Cardiac septum (tissue), 1 donor: ENCODE measurements around the gene TMEFF1. TPM values are rescaled to one million over a fixed set of nuclear protein-coding genes. Genes with fewer than 3 reads are reported as not detected.
A peak's percentile ranks its signal among the peaks of the same experiment; 100 is the strongest.

Experiments
- DNase-seq: peaks from one replicate; pipeline ENCODE4 v3.0.0-alpha.2; 2020; ENCODE audit warnings: low spot score
- intact Hi-C: fragments of 100-400 bp; cut with DNase I; formaldehyde crosslinking; loops from one replicate; pipeline ENCODE4 v1.14.0; 2022
- total RNA-seq: library from RNA; stranded (reverse); fragmentation: NEBNext Ultra II Directional; extraction: Animal tissue kit (Norgen Biotek cat#: 25700); gene quantifications from one replicate; pipeline ENCODE4 v1.2.1, GENCODE V29; 2021
- donor health status: DM: no; HTN: no; CAD: no.

TMEFF1 gene
- total RNA-seq, 1 donor from 2014 or later: 0.46 TPM

- intact Hi-C loops: loop anchor here (10.0 kb wide), 2 partner anchors 266 to 1426 kb away; no protein-coding TSS in a partner anchor
- DNase-seq: no peak
These were observed 118.2 kb downstream of the TMEFF1 start for GRCh38 chr9:100591139-100591538.

GRCh38 chr9:100591639-100592412 is 118.9 kb downstream of the TMEFF1 start:
- intact Hi-C loops: loop anchor here (2.0 to 10.0 kb wide), 3 partner anchors 87 to 1427 kb away; no protein-coding TSS in a partner anchor
- no peak for DNase-seq

GRCh38 chr9:100595391-100596199 is 122.6 kb downstream of the TMEFF1 start:
- intact Hi-C loops: loop anchor here (5.0 to 10.0 kb wide), 5 partner anchors 148 to 1431 kb away; partner anchors contain the start of genes MSANTD3 and TEX10

GRCh38 chr9:100597236-100597635 is 124.3 kb downstream of the TMEFF1 start:
- intact Hi-C loops: loop anchor here (5.0 to 10.0 kb wide), 5 partner anchors 150 to 1432 kb away; partner anchors contain the start of genes MSANTD3 and TEX10
- no peak for DNase-seq

More at GRCh38 chr9:100595391-100596199, 122.6 kb downstream of the TMEFF1 start:
- no peak for DNase-seq

- intact Hi-C loops: loop anchor here (5.0 to 10.0 kb wide), 5 partner anchors 151 to 1434 kb away; partner anchors contain the start of genes MSANTD3 and TEX10
- DNase-seq: peak; percentile 87
These were observed 125.7 kb downstream of the TMEFF1 start for GRCh38 chr9:100598641-100599145.

- intact Hi-C loops: loop anchor here (2.0 kb wide), 1 partner anchor 712 kb away; no protein-coding TSS in a partner anchor
- DNase-seq: no peak
These were observed 127.7 kb downstream of the TMEFF1 start for GRCh38 chr9:100600521-100601079.

- no peak for DNase-seq
- intact Hi-C loops: loop anchor here (2.0 kb wide), 1 partner anchor 712 kb away; no protein-coding TSS in a partner anchor
These were observed 128.3 kb downstream of the TMEFF1 start for GRCh38 chr9:100601216-100601615.

GRCh38 chr9:100602342-100602801 is 129.4 kb downstream of the TMEFF1 start:
- intact Hi-C loops: no loop called here
- no peak for DNase-seq

- intact Hi-C loops: no loop called here
- DNase-seq: no peak
These were observed 132.5 kb downstream of the TMEFF1 start for GRCh38 chr9:100605405-100605804.

- intact Hi-C loops: no loop called here
- no peak for DNase-seq
These were observed 146.2 kb downstream of the TMEFF1 start for GRCh38 chr9:100619194-100619593.

GRCh38 chr9:100619665-100620064 is 146.7 kb downstream of the TMEFF1 start:
- intact Hi-C loops: no loop called here

GRCh38 chr9:100623969-100624368 is 151.0 kb downstream of the TMEFF1 start:
- intact Hi-C loops: no loop called here
- no peak for DNase-seq

More at GRCh38 chr9:100619665-100620064, 146.7 kb downstream of the TMEFF1 start:
- no peak for DNase-seq

- no peak for DNase-seq
- intact Hi-C loops: no loop called here
These were observed 154.0 kb downstream of the TMEFF1 start for GRCh38 chr9:100626949-100627348.

Other genes starting within 250 kb of the TMEFF1 start
- 7.6 TPM for gene TEX10, start 120.2 kb upstream of the TMEFF1 start, total RNA-seq
- gene MSANTD3, start 46.0 kb upstream of the TMEFF1 start, total RNA-seq: 32.3 TPM
- 102 TPM for gene CAVIN4, start 104.9 kb downstream of the TMEFF1 start, total RNA-seq